Tibial artery (tissue), 4 donors: ENCODE results near the gene PLCL1.

ENCODE experiments used
- DNase-seq, 2 donors: peaks; one replicate each; pipeline ENCODE4 v3.0.0-alpha.2; 2019
- H3K27ac ChIP-seq, 2 donors: fragments of 200-600 bp; sonication (generic) in 1 of 2; 1 replicate in 1 of 2; 2 replicates in 1 of 2; pipeline ENCODE4 v1.5.1; 2018 to 2019; ENCODE audit warnings: mild to moderate bottlenecking in 1 of 2
- H3K27me3 ChIP-seq, 2 donors: fragments of 200-600 bp; sonication (generic) in 1 of 2; one replicate each; pipeline versions ENCODE4 v1.5.1 to v1.6.0; 2016 to 2019
- H3K36me3 ChIP-seq, 3 donors: fragments of 200-600 bp; sonication (generic) in 2 of 3; one replicate each; pipeline ENCODE4 v1.5.1; 2016 to 2019; ENCODE audit warnings: mild to moderate bottlenecking in 2 of 3
- H3K4me1 ChIP-seq, 4 donors: fragments of 200-600 bp; sonication (generic) in 2 of 4; 1 replicate in 3 of 4; 2 replicates in 1 of 4; pipeline ENCODE4 v1.5.1; 2016 to 2019
- H3K4me3 ChIP-seq, 2 donors: fragments of 200-600 bp; sonication (generic) in 1 of 2; 1 replicate in 1 of 2; 2 replicates in 1 of 2; pipeline ENCODE4 v1.5.1; 2018 to 2019; ENCODE audit warnings: mild to moderate bottlenecking in 2 of 2
- H3K9me3 ChIP-seq, 3 donors: fragments of 200-600 bp; sonication (generic) in 1 of 3; one replicate each; pipeline ENCODE4 v1.5.1; 2016 to 2019
- intact Hi-C: fragments of 100-400 bp; cut with DNase I; formaldehyde crosslinking; loops from one replicate; pipeline ENCODE4 v1.15.0; 2023; ENCODE audit warnings: low total_unique reads
- TF ChIP-seq, protein P1 (sequence below), 2 experiments: fragments of 200-600 bp in 1 of 2; fragments of 450-650 bp in 1 of 2; IDR thresholded peaks; one replicate each; pipeline ENCODE4 v1.5.1; 2017 to 2019; ENCODE audit warnings: antibody characterized with exemption in 2 of 2, mild to moderate bottlenecking in 1 of 2, moderate library complexity in 1 of 2

PLCL1 gene

GRCh38 chr2:197858607-197859140, 54.3 kb downstream of the PLCL1 start:
- intact Hi-C loops = no loop called here
- H3K36me3 ChIP-seq = no peaks in the 10 kb centered on the region
- H3K9me3 ChIP-seq = peaks cover 0 to 7% (median 0%) of the 10 kb centered on the region in 3 donors
- H3K4me1 ChIP-seq = peaks cover 0 to 4% (median 0%) of the 10 kb centered on the region in 4 donors
- H3K4me3 ChIP-seq = no peak overlapping the region
- H3K27ac ChIP-seq = no peak overlapping the region
- no peaks in the 10 kb centered on the region for H3K27me3 ChIP-seq
- no peak for DNase-seq
- TF ChIP-seq, protein P1, sequence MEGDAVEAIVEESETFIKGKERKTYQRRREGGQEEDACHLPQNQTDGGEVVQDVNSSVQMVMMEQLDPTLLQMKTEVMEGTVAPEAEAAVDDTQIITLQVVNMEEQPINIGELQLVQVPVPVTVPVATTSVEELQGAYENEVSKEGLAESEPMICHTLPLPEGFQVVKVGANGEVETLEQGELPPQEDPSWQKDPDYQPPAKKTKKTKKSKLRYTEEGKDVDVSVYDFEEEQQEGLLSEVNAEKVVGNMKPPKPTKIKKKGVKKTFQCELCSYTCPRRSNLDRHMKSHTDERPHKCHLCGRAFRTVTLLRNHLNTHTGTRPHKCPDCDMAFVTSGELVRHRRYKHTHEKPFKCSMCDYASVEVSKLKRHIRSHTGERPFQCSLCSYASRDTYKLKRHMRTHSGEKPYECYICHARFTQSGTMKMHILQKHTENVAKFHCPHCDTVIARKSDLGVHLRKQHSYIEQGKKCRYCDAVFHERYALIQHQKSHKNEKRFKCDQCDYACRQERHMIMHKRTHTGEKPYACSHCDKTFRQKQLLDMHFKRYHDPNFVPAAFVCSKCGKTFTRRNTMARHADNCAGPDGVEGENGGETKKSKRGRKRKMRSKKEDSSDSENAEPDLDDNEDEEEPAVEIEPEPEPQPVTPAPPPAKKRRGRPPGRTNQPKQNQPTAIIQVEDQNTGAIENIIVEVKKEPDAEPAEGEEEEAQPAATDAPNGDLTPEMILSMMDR (IDR thresholded peaks at IDR 0.05) = no peak

- intact Hi-C loops = no loop called here
- no peak overlapping the region for H3K27ac ChIP-seq
- TF ChIP-seq, protein P1 (IDR thresholded peaks at IDR 0.05) = no peak
Observed at GRCh38 chr2:197862246-197862955, 58.0 kb downstream of the PLCL1 start.

DNA sequence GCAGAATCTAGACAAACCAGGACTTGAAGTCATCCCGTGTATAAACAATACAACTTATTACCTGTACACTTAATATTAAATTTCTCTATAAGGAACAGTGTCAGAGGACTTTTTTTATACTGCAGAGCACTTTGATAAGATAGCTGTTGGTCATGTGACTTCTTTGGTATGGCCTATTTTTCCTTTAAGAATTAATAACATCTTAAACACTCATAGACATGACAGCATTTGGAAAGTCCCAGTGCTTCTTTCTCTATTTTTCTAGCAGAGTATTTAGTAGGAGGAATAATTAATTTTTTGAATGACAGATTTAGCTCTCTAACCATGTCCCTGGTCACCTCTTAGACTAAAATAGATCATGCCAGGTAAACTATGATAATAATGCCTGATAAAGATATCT, 59.4 kb downstream of the PLCL1 start:
- DNase-seq = no peak
- peaks cover 0 to 4% (median 0%) of the 10 kb centered on the region in 3 donors for H3K9me3 ChIP-seq
- H3K27me3 ChIP-seq = no peaks in the 10 kb centered on the region
- TF ChIP-seq, protein P1 (IDR thresholded peaks at IDR 0.05) = no peak
- intact Hi-C loops = no loop called here
- H3K4me1 ChIP-seq = peaks cover 0 to 5% (median 0%) of the 10 kb centered on the region in 4 donors
- H3K36me3 ChIP-seq = no peaks in the 10 kb centered on the region
- no peak overlapping the region for H3K27ac ChIP-seq
- H3K4me3 ChIP-seq = no peak overlapping the region

More at GRCh38 chr2:197862246-197862955, 58.0 kb downstream of the PLCL1 start:
- no peak for DNase-seq
- Histone ChIP-seq H3K4me3 (no peak overlapping the region), H3K9me3 (peaks cover 0 to 7% (median 0%) of the 10 kb centered on the region in 3 donors), H3K4me1 (peaks cover 0 to 5% (median 0%) of the 10 kb centered on the region in 4 donors), H3K27me3 (no peaks in the 10 kb centered on the region), H3K36me3 (no peaks in the 10 kb centered on the region)

DNA sequence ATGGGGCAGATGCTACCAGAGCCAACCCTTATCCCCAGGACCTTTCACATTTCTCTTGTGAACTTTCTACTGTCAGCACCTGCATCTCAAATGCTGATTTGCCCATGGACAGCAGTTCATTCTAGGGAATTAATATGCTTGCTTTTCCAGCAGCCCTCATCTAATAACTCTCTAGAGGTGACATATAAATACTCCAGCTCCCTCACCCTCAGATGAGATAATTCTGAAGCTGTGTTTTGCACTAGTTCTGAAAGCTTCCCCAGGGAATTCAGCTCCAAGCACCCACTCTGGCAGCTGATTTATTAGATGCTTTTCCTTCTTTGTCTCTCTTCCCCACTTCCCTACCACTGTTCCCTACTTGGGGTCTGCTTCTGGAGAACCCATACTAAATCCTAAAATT, 62.1 kb downstream of the PLCL1 start:
- Histone ChIP-seq H3K9me3 (no peaks in the 10 kb centered on the region), H3K4me1 (peaks cover 0 to 5% (median 2%) of the 10 kb centered on the region in 4 donors), H3K36me3 (no peaks in the 10 kb centered on the region), H3K4me3 (no peak overlapping the region), H3K27me3 (no peaks in the 10 kb centered on the region), H3K27ac (no peak overlapping the region)
- TF ChIP-seq, protein P1 (IDR thresholded peaks at IDR 0.05) = no peak
- intact Hi-C loops = no loop called here
- DNase-seq = no peak

DNA sequence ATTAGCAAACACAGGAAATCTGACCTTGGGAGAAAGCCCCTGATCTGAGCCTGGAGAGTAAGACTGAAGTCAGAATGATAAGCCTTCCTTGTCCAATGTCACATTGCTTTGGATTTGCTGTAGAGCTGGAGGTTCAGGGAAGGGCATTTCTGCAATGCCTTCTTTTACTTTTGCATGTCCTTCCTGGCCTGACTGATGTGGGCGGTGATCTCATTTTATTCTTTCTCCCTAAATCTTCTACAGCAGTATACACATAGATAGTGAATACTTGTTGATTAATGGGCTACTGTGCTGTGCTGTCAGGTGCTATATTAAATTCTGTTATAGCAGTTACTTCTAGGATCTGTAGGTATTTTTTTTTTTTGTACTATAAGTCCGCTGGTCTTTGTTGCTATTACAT, 62.6 kb downstream of the PLCL1 start:
- H3K27me3 ChIP-seq = no peaks in the 10 kb centered on the region
- H3K27ac ChIP-seq = no peak overlapping the region

More for the DNA sequence above, 62.6 kb downstream of the PLCL1 start:
- Histone ChIP-seq H3K4me1 (peaks cover 0 to 5% (median 2%) of the 10 kb centered on the region in 4 donors), H3K36me3 (no peaks in the 10 kb centered on the region), H3K9me3 (no peaks in the 10 kb centered on the region), H3K4me3 (no peak overlapping the region)
- intact Hi-C loops = no loop called here
- no peak for DNase-seq
- TF ChIP-seq, protein P1 (IDR thresholded peaks at IDR 0.05) = no peak
